Glomerular endothelial cell (primary cell): Measurements from ENCODE around the gene CHKA. TPM values are rescaled to one million over a fixed set of nuclear protein-coding genes. Genes with fewer than 3 reads are reported as not detected.

Experiments used
- DNase-seq: peaks from one replicate; pipeline ENCODE4 v3.0.0-alpha.2; 2011; ENCODE audit warnings: low read depth, low spot score; ENCODE audit errors: extremely low read depth
- total RNA-seq: library from RNA; depleted of rRNA; stranded (reverse); fragments of >200 nt; gene quantifications from 2 replicates; pipeline ENCODE4 v1.2.3, GENCODE V29; 2015

Gene CHKA
- total RNA-seq, 1 donor from 2014 or later = 45.6 TPM

DNA sequence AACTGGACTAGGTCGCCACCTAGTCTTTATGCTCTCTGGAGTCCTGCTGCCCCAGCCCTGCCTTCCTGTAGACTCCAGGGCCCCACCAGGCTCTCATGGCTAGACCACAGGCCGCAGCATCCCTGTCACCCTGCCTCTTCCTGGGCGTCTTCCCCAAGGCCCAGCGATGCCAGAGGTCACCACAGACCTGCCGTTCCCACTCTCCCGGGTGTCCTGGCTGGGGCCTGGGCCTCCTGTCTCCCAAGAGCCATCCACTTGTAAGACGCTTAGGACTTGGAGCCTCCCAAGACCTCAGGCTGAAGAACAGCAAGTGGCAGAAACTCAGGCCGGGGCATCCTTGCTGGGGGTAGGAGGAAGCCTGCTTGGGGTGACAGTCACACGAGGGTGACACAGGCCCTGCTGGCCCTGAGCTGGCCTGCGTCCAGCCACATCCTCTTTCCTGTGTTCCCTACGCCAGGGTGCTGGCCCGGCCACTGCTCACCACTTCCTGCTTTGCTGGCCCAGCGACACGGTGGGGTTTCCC lies 84.4 kb downstream of the CHKA start:
- no peak for DNase-seq

DNA sequence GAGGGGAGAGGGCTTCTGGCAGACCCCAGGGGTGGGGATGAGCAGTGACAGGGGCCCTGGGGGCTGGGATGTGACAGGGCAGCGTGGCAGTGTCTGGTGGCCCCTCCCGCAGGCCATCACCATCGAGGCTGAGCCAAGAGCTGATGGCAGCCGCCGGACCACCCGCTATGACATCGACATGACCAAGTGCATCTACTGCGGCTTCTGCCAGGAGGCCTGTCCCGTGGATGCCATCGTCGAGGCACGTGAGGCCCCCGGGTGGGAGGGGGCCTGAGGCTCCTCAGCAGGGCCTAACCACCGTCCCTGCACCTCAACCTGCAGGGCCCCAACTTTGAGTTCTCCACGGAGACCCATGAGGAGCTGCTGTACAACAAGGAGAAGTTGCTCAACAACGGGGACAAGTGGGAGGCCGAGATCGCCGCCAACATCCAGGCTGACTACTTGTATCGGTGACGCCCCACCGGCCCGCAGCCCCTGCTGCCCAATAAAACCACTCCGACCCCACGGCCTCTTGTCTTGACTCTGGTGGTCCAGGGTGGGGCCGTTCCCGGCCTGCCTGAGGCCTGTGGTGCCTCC lies 85.0 kb downstream of the CHKA start:
- DNase-seq = no peak

DNA sequence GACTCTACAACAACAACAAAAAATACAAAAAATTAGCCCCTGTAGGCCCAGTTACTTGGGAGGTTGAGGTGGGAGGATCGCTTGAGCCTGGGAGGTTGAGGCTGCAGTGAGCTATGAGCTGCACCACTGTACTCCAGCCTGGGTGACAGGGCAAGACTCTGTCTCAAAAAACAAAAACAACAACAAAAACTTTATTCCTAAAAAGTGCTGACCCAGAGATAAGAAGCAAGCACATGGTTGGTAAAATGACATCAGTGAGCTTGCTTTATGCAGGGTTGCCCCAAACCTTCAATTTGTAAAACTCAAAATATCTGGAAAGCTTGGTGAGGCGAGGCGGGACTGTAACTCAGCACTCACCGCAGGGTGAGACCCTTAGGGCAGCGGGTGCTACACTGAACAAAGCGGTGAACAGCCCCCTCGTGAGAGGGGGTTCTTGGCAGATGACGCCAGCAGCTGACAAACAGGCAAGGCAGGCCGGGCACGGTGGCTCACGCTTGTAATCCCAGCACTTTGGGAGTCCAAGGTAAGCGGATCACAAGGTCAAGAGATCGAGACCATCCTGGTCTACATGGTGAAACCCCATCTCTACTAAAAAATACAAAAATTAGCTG lies 85.8 kb downstream of the CHKA start:
- DNase-seq = no peak

DNA sequence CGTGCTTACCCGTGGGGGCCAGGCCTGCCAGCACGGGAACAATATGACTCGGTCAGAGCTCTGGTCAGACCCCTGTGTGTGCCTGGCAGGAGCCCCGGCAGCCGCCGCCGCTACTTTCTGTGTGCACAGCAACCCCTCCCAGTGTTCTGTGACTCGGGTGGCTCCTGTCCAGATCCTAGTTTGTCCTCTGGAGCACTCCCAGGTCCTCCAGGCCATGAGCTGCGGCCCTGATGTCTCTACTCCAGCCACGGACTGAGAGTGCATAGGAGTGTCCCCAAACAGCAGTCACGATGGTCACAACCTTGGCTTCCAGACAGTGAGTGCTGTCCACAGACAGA lies 87.5 kb downstream of the CHKA start:
- DNase-seq = no peak

DNA sequence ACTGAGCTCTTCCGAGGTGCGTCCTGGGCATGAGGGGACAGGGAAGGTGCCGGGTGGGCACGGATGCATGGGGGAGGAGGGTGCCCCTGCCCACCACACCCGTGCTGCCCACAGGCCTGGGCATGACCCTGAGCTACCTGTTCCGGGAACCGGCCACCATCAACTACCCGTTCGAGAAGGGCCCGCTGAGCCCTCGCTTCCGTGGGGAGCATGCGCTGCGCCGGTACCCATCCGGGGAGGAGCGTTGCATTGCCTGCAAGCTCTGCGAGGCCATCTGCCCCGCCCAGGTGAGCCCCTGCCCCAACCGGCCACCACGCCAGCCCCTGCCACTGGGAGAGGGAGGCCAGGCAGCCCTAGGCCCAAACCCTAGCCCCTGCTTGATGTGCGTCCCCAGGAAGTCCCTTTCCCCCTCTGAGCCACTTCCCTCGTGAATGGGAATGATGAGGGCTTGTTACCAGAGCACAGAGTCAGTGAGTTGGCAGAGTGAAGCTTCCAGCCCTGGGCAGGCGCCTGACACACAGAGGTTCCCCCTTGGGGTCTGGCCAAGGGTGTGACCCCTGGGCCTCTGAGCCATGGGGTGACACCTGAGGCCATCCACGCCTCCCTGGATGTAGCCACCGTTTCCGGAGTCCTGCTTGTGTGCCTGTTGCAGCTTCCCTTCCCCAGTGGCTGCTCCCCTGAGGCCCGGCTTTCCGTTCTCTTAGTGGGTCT lies 88.0 kb downstream of the CHKA start:
- no peak for DNase-seq

DNA sequence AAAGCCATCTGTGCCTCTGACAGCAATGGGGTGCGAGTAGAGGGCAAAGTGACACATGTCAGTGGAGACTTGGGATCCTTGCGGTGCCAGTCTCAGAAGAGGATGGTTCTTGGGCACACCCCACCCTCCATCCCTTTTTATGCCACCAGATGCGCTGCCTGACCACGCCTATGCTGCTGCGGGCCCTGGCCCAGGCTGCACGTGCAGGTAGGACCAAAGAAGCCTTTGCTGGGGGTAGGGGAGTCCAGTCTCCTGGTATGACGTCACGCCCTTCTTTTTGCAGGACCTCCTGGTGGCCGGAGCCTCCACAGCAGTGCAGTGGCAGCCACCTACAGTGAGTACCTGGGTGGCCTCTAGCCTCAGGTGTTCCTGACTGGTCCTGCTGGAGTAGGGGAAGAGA lies 89.2 kb downstream of the CHKA start:
- no peak for DNase-seq

DNA sequence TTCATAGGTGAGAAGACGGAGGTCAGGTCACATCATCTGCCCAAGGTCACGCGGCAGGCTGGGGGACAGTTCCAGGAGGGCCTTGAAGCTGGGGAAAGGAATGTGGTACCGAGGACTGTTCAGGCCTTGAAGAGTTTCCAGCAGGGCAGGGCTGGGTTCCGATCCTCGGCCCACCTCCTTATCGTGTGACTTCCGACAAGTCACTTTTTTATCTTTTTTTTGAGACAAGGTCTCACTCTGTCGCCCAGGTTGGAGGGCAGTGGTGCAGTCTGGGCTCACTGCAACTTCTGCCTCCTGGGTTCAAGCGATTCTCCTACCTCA lies 90.1 kb downstream of the CHKA start:
- no peak for DNase-seq

DNA sequence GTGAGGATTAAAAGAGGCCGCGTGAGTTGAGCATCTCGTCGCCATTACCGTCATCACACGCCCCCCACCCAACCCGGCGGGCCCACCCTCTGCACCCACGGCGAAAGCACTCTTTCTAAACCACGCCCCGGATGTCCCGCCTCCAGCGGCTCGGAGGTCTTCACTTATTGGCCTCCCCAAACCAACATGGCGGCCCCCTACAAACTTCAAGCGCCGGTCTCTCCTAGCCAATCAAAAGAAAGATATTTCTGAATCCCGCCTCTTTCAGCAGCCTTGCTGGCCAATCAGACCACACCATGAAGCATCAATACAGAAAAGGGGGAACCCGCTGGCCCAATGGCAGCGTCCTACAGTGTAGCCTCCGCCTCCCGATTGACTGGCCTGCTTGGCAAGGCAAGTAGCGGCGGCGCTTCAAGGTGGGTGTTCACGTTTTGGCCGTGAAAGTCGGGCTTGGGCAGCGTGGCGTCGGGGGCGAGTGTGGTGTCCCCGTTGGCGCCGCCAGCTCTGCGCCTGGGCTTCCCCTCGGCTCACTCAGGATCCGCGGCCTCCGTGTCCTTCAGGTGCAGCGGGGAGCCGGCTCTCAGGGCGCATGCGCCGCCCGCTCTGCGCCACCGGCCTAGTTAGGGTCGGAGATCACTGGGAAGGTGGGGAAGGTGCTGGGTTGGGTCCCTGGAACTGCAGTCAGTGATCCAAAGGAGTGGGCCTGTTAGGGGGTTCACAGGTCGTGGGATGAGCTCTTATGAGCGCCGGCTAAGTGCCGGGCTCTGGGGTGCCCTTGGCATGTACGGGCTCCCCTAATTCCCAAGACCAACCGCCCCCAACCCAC lies 90.7 kb downstream of the CHKA start, which contains the start of gene NDUFS8:
TSS of gene NDUFS8 (plus strand) at position 364 of the 826 bp plus-strand sequence. CDS start 1,471 bp downstream, outside the sequence.
- DNase-seq = peak; percentile 94

DNA sequence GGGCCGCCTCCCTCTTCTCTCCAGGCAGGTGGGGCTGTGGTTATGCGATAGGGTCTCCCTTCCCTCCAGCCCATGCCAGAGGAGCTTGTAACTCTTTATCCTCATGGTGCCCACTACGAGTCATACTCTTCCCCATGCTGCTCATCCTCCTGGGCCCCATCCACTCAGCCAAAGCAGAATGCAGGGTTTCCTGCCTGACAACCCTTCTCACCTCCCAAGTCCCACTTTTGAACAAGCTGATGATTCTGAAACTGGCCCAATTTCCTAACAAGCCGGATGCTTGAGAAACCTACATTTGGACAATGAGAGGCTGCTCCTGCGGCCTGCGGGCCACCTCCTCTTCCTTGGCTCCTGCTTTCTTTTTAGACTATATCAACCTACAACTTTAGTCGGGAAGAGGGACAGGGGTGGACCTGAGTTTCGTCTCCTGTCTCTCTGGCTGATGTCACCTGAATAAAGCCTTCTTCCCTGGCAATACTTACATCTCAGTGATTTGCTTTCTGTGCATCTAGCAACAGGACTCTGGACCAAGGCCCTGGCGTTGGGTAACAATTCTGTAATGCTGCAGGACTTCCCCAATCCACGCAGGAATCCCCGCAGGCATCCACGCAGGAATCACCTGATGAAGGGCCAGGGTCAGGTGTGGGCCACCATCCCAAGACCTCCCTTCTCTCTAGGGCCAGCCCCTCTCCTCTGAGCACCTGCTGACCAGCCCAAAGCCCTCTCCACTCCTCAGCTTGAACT lies 92.2 kb downstream of the CHKA start:
- DNase-seq = no peak

DNA sequence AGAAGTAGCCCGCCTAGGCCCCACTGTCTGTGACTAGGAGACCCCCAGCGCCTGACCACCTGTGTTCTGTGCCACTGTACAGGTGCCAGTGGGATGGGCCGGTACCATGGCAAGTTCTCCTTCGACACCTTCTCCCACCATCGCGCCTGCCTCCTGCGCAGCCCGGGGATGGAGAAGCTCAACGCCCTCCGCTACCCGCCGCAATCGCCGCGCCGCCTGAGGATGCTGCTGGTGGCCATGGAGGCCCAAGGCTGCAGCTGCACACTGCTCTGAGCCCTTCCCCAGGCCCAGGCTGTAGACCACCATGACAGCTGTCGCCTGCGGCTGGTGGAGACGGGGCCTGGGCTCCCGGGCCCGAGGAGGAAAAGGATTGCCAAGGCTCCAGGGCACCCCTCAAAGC lies 93.5 kb downstream of the CHKA start:
- DNase-seq = no peak

DNA sequence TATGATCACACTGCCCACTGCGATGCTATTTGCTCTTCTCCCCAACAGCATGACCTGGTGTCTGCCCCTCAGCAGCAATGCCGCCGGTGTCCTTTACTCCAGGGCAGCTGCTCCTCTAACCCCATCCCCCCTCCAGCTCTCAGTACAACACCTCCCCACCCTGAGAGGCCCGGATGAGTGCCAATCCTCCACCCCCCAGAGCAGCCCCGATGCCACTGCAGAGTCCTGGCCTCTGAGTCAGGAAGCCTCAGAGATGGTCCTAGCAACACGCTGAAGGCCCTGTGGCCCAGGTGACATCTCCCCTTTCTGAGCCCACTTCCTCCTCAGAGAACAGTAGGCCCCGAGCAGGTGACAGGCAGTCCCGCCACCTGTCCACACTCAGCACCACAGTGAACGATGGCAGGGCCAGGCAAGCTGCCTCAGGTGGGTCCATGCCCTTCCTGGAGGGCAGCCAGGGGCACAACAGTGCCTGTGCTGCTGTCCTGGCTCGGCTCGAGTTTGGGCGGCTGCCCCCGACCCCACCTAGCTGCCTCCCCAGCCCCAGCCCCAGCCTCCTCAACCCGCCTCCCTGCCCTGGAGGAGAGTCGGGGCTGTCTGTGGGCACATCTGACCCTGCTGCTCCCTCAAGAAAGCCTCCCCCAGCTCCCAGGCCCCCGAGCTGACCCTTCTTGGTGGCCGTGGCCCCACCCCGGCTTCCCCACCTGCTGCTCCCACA lies 94.6 kb downstream of the CHKA start:
- no peak for DNase-seq

DNA sequence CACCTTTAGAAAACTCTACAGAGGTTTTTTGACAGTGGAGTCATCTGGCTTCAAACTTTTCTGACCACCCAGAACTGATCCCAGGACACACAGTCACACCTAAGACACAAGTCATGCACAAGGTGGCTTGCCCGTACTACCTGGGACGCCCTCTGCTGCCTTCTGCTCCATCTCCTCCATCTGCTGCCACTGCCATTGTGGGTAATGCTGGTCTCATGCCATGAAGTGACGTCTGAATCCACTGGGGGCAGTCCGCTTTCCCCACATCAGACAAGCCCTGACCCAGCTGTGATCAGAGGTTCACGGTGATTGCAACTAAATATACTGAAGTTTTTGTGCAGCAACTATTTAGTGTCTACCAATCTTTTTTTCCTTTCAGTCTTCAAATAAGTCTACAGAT lies 96.1 kb downstream of the CHKA start:
- DNase-seq = no peak

DNA sequence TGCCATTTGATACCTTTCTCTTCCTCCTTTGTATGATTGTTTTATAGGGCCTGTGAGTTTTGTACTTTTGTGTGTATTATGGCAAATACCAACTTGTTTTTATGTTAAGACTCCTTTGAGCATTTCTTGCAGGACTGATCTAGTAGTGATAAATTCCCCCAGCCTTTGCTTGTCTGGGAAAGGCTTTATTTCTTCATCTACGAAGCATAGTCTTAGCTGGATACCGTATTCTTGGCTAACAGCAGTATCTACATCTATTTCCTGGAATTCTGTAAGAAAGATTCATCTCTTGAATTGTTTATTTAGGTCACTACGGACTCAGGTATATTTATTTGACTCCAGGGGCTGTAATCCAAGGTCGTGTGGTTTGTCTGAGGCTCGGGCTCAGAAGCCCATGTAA lies 96.7 kb downstream of the CHKA start:
- DNase-seq = no peak

DNA sequence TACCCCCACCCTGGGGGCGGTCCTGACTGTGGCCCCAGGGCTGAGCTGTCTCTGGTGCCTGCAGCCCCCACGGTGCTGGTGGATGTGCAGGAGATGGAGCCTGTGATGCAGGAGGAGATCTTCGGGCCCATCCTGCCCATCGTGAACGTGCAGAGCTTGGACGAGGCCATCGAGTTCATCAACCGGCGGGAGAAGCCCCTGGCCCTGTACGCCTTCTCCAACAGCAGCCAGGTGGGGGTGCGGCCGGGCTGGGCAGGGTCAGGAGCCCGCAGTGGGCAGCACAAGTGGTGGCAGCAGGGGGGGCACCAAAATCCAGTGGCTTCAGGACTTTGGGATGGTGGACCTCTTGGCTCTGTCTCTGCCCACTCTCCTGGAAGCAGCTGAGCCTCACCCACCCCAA lies 98.7 kb downstream of the CHKA start:
- DNase-seq = no peak

DNA sequence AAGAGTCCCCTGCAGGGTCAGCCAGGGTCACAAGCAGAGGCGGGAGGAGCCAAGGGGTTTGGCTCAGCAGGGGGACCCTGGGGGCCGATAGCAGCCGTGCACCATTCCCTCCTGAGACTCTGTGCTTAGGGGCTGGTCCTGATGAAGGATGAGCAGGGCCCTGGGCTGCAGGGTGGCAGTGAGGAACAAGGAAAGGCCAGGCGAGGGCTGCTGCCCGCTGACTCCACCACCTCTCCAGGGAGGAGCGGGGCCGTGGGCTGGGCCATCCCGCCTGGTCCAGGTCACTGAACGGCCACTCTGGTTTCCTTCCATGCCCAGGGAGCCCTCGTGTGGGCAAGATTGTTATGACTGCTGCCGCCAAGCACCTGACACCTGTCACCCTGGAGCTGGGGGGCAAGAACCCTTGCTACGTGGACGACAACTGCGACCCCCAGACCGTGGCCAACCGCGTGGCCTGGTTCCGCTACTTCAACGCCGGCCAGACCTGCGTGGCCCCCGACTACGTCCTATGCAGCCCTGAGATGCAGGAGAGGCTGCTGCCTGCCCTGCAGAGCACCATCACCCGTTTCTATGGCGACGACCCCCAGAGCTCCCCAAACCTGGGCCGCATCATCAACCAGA lies 99.9 kb downstream of the CHKA start:
- no peak for DNase-seq

DNA sequence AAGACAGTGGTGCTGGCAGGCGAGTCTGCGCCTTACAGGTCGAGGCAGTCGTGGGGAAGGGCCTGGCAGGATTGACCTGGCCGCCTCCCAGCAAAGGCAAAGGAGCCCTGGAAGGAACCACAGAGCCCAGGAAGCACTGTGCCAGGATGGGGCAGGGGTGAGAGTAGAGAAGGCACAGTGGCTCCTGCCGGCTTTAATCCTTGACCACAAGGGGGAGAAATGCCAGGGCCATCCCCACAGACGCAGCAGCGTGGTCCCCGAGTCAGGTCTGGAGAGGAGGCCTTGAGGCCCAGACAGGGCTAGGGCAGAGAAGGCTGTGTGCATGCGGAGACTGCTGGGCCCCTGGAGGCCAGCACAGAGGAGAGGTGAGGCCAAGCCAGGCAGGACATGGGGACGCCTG lies 100.6 kb downstream of the CHKA start:
- DNase-seq = no peak

DNA sequence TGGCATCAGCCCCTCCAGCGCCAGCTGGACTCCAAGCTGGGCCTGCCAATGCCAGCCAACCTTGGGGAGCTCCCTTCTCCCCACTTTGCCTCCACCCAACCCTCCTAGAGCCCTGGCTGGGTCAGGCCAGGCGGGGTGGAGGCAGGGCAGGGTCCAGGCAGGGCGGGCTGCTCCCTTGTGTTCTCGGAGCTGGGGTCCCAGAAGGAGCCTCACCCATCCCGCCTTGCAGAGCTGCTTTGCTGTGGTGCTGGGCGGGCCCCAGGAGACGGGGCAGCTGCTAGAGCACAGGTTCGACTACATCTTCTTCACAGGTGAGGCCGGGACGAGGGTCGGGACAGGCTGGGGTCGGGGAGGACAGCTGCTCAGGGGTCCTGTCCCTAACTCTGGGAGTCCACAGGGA lies 101.7 kb downstream of the CHKA start:
- DNase-seq = no peak

DNA sequence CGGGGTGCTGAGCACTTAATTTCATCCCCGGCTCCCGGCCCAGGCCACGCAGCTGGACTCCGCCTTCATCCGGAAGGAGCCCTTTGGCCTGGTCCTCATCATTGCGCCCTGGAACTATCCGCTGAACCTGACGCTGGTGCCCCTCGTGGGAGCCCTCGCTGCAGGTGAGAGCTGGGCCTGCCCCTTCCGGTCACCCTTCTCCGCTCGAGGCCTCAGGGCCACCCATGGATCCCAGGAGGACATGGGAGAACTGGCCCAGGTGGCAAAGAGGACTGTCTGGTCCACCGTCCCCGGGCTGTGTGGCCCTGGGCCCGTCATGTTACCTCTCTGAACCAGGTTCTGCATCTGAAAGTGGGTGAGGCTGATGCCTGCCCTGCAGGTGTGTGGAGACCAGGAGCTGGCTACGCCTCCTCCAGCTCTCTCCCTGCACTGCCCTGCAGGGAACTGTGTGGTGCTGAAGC lies 102.4 kb downstream of the CHKA start:
- DNase-seq = no peak

DNA sequence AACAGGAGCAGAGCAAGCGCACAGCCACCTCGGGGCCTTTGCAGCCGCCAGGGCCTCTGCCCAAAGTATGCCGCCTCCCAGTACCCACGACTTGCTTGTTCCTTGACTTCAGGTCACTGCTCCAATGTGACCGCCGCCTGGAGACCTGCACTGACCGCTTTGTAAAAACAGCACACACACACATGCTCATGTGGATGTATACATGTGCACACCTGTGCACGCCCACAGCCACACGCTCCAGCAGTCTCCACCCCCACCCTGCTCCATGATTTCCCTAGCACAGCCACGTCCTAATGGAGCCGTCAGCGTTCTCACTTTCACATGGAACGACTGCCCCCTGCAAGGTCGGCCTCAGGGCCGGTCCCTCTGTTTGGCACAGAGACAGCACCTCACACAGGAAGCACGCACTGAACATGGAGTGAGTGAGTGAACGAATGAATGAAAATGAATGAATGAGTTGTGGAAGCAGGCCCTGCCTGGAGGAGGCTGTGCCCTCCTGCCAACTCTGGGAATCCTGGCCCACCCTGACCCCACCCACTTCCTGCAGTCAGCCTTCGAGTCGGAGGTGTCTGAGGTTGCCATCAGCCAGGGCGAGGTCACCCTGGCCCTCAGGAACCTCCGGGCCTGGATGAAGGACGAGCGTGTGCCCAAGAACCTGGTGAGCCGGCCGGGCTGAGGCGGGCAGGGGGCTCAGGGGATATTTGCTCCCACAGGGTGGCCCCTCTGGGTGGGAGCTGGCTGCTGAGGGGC lies 103.0 kb downstream of the CHKA start:
- no peak for DNase-seq
